ENCODE results near the gene RMP24.
"Not testable (repeated sequence)": the region's sequence is repeated elsewhere in the genome, so short reads cannot be mapped to it uniquely, and the experiment has no call there.

RMP24 gene

DNA sequence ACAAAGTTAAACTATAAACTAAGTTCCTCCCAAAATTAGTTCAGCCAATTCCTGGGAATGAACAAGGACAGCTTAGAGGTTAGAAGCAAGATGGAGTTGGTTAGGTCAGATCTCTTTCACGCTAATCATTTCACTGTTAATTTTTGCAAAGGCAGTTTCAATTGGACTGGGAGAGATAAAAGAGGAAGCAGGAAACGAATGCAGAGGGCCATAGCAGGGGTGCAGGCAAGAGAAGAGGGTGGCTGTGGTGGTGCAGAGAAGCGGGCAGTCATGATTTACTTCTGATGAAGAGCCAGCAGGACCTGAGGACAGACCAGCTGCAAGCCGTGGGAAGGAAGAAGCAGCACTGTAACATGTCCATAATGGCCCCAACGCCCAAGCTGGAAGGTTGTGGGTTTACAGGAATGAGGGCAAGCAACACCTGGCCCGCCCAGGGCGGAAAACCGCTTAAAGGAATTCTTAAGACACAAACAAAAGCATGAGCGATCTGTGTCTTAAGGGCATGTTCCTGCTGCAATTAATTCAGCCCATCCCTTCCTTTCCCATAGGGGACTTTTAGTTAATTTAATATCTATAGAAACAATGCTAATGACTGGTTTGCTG, 4.1 kb upstream of the RMP24 start:
- no peak for DNase-seq (ENCODE audit: low read depth, low spot score)

DNA sequence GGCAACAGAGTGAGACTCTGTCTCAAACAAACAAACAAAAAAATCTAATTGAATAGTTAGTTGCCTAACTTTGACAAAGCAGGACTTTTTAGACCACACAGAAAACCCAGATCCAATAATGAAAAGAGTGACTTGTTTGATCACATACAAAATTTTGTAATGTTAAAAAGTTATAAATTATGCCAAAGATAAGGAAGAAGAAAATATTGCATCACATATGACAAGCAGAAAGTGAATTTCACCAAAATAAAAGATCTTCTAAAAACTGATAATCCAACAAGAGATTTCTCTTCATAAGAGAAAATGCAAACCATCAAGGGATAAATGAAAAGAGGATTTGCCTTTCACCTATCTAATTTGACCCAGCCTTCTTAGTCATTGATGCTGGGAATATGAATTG, 2.8 kb upstream of the RMP24 start:
- no peak for DNase-seq (ENCODE audit: low read depth, low spot score)

DNA sequence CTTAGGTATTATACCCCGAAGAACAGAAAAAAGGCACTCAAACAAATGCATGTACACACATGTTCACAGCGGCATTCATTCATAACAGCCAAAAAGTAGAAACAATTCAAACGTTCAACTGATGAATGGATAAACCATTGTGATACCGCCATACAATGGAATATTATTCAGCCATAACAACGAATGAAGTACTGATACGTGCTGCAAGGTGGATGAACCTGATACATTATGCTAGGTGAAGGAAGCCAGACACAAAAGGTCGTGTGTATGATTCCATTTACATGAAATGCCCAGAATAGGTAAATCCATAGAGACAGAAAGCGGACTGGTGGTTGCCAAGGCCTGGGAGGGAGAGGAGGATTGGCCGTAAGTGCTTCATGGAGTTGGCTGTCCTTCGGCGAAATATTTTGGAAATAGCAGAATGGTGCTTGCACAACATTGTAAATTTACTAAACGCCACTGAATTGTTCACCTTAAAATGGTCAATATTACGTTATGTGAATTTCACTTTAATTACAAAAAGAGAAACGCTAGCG, 750 bp upstream of the RMP24 start:
- DNase-seq (ENCODE audit: low read depth, low spot score) = no peak

DNA sequence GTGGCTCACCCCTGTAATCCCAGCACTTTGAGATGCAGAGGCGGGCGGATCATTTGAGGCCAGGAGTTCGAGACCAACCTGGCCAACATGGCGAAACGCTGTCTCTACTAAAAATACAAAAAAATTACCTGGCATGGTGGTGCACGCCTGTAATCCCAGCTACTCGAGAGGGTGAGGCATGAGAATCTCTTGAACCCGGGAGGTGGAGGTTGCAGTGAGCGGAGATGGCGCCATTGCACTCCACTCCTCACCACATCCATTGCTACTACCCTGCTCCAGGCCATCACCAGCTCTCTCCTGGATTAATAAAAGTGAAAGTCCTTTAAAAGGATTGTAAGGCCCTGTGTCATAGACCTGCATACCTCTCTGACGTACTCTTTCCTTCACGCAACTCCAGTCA, 1.2 kb downstream of the RMP24 start:
- DNase-seq (ENCODE audit: low read depth, low spot score) = no peak

DNA sequence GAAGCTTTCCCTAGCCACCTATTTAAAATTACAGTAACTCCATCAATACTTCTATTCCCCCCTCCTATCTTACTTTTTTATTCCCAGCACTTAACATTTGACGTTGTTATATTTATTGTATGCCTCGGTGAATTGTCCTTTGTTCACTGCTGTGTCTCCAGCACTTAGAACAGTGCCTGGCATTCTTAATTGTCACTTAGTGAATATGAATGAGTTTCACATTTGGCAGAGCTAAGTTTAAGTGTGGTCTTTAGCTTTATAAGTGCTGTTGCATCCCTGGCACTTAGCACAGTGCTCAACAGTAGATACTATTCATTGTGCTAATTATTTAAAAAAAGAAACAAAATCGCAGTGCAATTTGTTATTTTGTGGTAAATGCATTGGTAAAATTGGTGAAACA, 1.7 kb downstream of the RMP24 start:
- DNase-seq (ENCODE audit: low read depth, low spot score) = no peak

DNA sequence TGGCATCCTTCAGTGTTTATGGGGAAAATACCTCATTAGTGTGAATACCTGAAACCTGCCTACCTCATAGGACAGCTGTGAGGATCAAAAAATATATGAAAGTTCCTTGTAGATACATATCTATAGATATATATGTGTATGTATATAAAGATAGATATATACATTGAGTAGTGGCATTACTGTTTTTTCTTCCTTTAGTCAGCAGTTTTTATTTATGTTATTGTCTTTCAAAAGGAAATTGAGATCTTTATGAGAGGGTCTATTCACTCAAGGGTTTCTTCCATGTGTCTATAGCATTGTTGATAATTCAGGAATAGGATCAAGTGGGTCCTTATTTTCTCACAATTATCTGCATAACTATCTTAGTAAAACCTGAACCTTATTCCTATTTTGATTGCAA, 6.6 kb downstream of the RMP24 start:
- DNase-seq (ENCODE audit: low read depth, low spot score) = no peak

DNA sequence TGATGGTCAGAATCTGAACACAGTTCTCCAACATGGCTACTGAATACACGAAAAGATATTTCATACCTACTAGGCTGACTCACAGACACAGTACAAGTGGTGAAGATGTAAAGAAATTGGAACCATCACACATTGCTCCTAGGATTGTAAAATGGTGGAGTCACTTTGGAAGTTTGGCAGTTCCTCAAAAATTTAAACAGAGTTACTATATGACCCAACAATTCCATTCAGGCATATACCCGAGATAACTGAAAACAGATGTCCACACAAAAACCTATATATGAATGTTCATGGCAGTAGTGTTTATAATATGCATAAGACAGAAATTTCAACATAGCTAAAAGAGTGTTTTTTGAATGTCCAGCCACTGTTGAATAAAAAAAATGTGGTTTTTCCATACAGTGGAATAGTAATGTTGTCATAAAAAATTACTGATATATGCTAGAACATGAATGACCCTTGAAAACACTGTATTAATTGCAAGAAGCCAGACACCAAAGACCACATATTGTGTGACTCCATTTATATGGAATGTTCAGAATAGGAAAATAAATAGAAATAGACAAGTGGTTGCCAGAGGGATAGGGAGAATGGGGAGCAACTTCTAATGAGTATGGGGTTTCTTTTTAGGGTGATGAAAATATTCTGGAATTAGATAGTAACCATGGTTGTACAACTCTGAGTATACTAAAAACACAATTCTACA, 10.1 kb downstream of the RMP24 start:
- DNase-seq (ENCODE audit: low read depth, low spot score) = no peak

DNA sequence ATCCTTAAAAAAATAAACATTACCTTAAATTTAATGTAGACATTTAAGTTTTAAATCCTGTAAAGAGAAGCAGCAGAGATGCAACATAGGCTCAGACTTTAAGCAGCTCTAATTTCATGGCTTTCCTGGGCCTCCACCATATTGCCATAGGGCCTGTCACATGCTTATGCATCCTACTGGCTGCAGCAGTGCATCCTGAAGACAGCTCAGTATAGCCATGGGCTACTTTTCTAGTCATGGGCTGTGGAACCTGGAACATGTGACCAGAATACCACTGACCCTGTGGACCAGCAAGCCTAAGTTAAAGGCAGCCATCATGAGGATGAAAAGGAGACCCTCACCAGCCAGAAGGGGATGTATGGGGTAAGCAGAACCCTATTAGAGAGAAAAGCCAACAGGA, 10.7 kb downstream of the RMP24 start:
- no peak for DNase-seq (ENCODE audit: low read depth, low spot score)

DNA sequence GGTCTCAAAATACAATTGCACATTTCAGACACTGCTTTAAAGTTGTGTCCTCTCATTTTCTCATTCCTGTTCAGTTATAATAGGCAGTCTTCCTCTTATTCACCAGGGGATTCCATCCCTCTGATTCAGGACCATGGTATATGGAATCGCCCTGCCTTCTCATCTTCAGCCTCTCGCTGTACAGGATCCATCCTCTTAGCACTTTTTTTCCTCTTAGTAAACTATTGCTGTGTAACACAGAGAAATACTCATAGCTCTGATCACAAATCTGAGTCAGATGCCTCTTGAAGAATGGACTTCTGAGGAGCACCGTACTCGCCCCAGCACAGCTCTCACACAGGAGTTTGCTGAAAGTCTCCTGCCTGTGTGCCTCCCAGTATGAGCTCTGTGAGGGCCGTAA, 11.3 kb downstream of the RMP24 start:
- DNase-seq (ENCODE audit: low read depth, low spot score) = no peak

DNA sequence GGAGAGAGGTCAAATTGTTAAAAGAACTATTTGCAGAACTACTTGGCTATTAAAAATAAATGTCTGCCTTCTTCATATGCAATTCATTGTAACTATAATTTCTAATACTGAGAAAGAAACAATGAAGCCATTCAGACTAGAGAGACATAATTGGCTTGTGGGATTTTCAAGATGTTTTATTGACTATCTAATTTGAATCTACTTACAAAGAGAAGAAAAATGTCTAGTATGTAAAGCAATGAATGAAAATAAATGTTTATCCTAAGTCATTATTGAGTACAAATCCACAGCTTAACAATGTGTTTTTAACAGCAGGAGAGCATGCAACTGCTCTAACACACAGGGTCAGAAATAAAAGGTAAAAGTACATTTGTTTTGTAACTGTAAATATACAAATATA, 19.2 kb downstream of the RMP24 start:
- no peak for DNase-seq (ENCODE audit: low read depth, low spot score)

DNA sequence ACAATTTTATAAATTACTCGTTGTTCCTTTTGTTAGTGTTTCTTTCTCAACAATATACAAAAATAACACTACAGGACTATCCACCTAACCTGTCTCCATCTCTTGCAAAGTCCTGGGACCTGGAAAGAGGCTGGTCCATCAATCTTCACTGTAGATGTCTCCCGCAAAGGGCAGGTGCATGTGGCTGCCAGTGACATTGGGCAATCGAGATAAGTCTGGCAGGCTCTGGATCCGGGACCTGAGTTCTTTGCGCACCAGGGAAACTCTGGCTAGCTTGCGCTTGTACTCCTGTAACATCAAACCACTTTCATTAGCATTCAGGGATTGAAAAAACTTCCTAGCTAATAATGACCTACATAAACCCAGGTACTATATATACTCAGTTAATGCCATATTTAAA, 20.5 kb downstream of the RMP24 start:
- no peak for DNase-seq (ENCODE audit: low read depth, low spot score)

DNA sequence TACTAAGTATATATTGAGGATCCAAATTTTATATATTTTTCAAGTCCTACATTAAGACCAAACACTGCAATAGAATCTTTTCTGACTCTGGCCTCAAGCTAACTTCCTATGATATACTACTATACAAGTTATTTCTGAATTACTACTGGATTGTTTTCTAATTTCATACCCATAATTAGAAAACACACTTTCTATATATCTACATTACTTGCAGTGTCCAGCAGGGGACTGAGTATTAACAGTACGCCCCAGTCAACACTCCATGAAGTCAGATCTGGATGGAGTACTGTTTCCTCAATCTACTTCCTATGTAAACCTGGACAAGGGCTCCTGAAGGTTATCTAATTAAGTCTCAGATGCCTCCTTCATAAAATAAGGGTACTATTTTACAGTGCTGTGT, 26.5 kb downstream of the RMP24 start:
- DNase-seq (ENCODE audit: low read depth, low spot score) = no peak

DNA sequence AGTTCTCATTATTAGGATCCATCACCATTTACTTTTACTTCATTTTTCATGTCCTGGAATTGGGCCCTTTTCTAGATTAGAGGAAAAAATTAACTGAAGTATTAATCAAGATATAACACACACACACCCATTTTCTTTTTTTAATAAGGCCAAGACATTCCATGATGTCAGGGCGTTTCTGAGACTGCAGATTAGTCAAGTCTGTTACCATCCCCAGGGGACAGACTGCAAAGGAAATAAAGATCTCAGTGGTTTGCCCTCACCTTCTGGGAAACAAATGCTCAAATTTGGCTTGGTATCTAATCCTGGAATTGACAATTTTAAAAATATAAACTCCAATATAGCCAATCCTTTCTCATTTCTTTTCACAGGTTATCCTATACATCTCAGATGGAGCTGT, 27.4 kb downstream of the RMP24 start:
- no peak for DNase-seq (ENCODE audit: low read depth, low spot score)

DNA sequence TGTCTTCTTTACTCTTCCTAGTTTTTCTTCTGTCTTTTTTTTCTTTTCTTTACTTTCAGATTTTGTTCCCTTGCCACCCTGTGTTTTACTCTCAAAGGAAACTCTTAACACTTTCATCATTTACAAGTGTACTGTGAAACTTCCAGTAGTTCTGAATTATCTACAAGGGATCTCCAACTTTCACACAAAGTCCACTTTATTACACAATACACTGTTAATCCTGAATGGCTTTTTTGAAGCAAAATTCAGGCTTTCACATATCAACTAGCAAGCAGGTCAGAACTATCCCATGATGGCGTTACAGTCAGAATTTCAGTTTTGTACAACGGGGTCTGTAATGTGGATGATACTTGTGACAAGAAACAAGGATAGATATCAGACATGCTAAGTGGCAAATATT, 34.5 kb downstream of the RMP24 start:
- DNase-seq (ENCODE audit: low read depth, low spot score) = no peak

DNA sequence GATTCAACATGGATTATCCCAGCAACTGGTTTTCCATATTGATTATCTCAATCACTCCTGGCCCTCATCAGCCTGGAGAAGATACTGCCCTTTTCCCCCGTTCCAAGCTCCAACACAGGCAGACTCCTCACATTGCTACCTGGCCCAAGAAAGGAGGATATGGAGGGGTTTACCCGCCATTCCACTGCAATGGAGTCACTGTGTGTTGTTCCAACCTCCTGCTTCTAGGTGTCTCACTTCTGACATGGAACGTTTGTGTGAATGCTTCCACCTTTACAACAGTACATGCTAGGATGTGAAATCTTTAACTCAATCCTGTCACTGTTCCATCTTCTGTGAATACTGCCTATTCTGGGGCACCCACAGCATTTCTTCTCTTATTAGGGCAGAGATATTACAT, 36.7 kb downstream of the RMP24 start:
- no peak for DNase-seq (ENCODE audit: low read depth, low spot score)

DNA sequence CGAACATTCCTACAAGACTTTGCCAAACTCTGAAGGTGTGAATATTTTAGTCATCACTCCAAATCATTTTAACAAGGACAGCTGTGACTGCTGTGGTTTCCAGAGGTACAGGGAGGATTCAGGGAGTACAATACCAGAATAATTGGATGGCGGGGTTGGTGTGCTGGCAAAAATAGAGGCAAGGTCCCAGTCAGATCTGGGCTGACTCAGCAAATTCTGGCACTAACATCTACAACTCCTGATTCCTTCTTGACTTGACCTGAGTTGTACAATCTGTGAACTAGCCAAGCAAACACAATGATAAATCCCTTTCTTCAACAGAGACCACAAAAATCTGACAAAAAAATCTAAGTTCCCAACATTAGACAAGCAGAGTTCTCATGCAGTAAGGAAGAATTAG, 40.4 kb downstream of the RMP24 start:
- DNase-seq (ENCODE audit: low read depth, low spot score) = no peak

DNA sequence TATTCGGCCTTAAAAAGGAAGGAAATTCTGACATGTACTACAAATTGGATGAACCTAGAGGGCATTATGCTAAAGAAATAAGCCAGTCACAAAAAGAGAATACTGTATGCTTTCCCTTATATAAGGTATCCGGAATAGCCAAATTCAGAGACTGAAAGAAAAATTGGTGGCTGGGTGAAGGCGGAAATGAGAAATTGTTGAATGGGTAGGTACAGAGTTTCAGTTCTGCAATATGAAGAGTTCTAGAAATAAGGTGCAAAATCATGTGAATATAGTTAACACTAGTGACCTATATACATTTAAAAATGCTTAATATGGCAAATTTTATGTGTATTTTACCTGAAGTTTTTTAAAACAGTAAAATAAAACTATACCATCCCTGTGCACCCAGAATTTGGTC, 43.1 kb downstream of the RMP24 start:
- no peak for DNase-seq (ENCODE audit: low read depth, low spot score)

DNA sequence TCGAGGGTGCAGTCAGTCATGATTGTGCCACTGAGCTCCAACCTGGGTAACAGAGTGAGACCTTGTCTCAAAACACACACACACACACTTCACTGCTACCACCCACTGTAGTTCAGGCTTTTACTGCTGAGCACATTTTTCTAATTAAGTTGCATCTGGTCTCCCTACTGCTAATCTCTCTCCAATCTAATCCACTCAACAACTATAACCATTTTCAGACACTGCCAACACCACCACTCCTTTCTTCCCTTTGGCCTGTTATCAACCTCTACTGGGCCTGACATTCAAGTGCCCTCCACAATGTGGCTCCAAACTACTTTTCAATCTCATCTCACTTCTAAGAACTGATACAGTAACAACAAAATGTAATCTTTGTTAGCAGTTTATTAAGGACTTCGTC, 44.8 kb downstream of the RMP24 start:
- no peak for DNase-seq (ENCODE audit: low read depth, low spot score)

DNA sequence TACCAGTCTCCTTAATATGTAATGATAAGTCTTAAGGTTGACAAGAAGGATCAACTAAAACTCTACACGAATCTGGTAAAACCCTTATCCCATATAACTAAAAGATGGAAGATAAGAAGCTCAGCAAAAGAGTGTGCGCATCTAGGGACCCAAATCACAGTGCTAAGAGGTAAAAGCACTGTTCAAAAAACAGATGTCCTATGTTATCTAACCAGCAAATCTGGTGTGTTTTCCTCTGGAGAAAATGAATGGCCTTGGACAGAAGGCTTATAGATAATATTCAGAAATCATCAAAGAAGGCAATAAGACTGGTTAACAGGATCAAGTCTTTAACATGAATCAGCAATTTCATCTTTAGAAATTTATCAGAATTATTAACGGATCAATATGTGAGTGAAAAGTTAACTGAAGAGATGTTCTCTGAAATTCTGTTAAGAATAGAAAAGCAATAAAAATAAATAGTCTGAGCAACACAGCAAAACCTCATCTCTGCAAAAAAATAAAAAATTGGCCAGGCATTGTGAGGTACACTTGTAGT, 47.8 kb downstream of the RMP24 start:
- no peak for DNase-seq (ENCODE audit: low read depth, low spot score)

DNA sequence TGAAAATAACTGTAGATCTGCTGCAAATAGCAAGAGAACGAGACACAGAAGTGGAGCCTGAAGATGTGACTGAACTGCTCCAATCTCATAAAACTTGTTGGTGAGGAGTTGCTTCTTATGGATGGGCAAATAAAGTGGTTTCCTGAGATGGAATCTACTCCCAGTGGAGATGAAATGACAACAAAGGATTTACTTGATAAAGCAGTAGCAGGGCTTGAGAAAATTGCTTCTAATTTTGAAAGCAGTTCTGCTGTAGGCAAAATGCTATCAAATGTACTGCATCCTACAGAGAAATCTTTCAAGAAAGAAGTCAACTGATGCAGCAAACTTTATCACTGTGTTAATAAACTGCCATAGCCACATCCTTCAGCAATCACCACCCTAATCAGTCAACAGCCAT, 50.9 kb downstream of the RMP24 start:
- no peak for DNase-seq (ENCODE audit: low read depth, low spot score)

DNA sequence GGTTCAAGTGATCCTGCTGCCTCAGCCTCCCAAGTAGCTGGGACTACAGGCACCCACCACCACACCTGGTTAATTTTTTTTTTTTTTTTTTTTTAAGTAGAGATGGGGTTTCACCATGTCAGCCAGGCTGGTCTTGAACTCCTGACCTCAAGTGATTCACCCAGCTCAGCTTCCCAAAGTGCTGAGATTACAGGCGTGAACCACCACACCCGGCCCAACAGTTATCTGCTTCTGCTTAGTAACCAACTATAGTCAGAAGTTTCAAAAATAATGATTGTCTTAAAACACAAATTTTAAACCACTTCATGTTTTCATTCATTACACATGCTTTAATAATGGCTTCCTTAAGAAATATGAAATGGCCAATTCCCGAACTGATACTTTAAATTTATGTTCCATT, 51.8 kb downstream of the RMP24 start:
- not testable (repeated sequence) for DNase-seq (ENCODE audit: low read depth, low spot score)

DNA sequence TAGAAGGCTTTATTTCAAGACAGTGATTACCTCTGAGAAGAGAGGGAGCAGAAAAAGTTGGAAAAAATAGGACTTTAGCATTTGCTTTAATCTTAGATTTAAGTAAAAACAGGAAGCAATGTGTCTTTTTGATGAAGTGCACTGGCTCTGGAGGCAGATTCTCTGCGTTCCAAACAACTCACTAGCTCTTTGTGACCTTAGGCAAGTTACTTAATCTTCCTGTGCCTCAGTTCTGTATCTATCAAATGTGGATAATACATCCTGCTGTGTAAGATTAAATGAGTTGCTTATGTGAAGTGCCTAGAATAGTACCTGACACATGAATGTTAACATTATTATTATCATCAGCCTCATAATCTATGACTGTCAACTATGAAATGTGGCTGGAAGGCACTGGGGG, 52.5 kb downstream of the RMP24 start:
- no peak for DNase-seq (ENCODE audit: low read depth, low spot score)

DNA sequence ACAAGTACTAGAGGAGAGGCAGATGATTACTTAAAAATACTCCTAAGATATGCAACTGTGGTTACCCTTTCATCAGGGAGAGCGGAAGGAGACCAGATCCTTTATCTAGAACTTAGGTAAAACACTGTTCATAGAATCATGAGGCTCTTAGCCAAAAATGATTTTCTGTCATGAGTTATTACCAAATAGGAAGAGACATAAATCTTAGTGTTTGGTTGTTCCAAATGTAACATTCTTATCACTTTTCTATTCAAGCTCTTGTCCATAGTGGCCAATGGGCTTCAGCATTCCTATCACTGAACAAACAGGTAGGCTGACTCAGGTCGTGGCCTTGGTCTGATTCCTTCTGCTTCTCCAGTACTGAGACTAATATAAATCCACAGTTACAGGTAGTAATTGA, 56.4 kb downstream of the RMP24 start:
- DNase-seq (ENCODE audit: low read depth, low spot score) = no peak
